GM12873 (cell line): Measurements from ENCODE around the gene ETFA.

ENCODE experiments used
- CTCF ChIP-seq: IDR thresholded peaks from 2 replicates; pipeline ENCODE4 v1.5.1; 2012; ENCODE audit warnings: low read depth, mild to moderate bottlenecking, moderate library complexity, low read length, control low read depth; ENCODE audit not compliant: insufficient read depth; ENCODE audit errors: missing control alignments

ETFA gene

GRCh38 chr15:76183930-76184649, 127.2 kb downstream of the ETFA start:
- no peak for TF ChIP-seq CTCF

- no peak for TF ChIP-seq CTCF
Observed at GRCh38 chr15:76181705-76182107, 129.6 kb downstream of the ETFA start.

DNA sequence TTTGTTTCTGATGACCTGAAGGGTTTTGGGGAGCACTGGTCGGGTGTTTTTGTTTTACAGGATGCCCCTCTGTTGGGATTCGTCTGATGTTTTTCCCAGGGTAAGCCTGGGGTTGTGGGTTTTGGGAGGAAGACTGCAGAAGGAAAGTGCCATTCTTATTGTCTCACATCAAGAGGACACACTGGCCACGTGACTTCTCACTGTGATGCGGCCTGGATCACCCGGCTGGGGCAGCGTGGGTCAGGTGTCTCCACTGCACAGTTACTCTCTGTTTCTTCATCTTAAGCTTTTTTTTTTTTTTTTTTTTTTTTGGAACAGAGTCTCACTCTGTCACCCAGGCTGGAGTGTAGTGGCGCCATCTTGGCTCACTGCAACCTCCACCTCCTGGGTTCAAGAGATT, 130.9 kb downstream of the ETFA start:
- TF ChIP-seq CTCF, result no peak

GRCh38 chr15:76179023-76179422, 132.2 kb downstream of the ETFA start:
- no peak for TF ChIP-seq CTCF

GRCh38 chr15:76178296-76179000, 132.8 kb downstream of the ETFA start:
- TF ChIP-seq CTCF, result no peak

GRCh38 chr15:76177491-76178040, 133.7 kb downstream of the ETFA start:
- no peak for TF ChIP-seq CTCF

DNA sequence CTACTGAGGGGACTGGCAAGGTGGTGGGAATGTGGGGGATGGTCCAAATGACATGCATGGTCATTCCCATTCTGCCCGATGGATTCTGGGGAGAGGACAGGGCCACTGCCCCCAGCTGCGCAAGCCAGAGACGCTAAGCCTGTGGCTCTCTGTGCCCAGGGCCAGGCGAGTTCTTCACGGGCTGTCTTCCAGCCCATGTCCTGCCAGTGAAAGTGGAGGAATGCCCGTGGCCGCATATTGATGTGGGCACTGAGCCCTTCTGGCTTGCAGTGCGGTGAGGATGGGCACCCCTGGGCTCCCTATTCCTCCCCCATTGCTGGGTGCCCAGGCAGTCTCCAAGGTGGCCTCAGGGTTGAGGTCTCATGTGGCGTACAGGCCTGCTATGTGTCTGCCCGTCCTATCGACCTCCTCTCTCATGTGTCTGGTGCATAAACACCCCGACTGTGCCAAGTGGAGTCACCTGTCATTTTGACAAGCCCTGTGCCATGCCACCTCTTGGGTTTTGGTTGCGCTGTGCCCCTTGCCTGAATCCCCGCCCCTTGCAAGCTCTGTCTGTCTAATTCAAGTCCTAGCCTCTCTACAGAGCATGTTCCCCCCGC, 134.7 kb downstream of the ETFA start:
- no peak for TF ChIP-seq CTCF
